PFSK-1 (cell line): ENCODE data around the gene DNAJA4.

Experiments
- POLR2AphosphoS5 ChIP-seq: IDR thresholded peaks from 2 replicates; pipeline ENCODE4 v1.6.1; 2012; ENCODE audit warnings: low read depth, mild to moderate bottlenecking, control low read depth, low read length, moderate library complexity
- REST ChIP-seq, 2 experiments: IDR thresholded peaks; 2 replicates each; pipeline versions ENCODE4 v1.6.1 to v1.8.0; 2011 to 2012; ENCODE audit warnings: low read depth in 2 of 2, low read length in 2 of 2, control low read depth in 1 of 2, inconsistent platforms in 1 of 2, mild to moderate bottlenecking in 1 of 2, moderate library complexity in 1 of 2; ENCODE audit not compliant: insufficient read depth in 1 of 2

DNA sequence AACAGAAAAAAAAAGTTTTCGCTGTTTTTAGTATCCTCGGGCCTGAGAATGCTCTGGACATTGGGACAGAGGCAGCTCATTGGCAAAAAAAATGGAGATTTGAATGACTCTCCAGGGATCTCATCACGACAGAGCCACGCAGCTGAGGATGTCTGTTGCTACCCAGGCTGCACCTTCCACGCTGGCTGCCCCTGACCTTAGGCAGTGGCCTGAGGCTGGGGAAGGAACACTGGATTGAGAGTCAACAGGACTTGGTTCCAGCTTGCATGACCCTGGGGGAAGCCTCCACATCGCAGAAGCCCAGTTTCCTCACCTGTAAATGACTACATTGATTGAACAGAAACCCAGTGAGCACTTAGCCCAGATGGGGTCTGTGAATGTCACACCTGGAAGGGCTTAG is 21.3 kb upstream of the DNAJA4 start:
- no peak for TF ChIP-seq POLR2AphosphoS5
- TF ChIP-seq REST (IDR thresholded peaks at IDR 0.05; ENCODE audit: insufficient read depth in 1 of 2, low read depth in 2 of 2, low read length in 2 of 2): no peak
